ENCODE measurements around the gene PLD2. TPM values are rescaled to one million over a fixed set of nuclear protein-coding genes. Genes with fewer than 3 reads are reported as not detected.
A peak's percentile ranks its signal among the peaks of the same experiment; 100 is the strongest.

The PLD2 gene
- total RNA-seq, 1 donor from 2014 or later, result 77.3 TPM

GRCh38 chr17:4788159-4788806, 18.7 kb upstream of the PLD2 start:
- no peaks in the 10 kb centered on the region for H3K36me3 Mint-ChIP-seq
- no peaks in the 10 kb centered on the region for H3K9me3 Mint-ChIP-seq
- DNase-seq (ENCODE audit: low spot score in 2 of 2, unreplicated experiment in 2 of 2), result no peak
- TF ChIP-seq CTCF (IDR thresholded peaks at IDR 0.05; ENCODE audit: unreplicated experiment), result no peak
- no peak overlapping the region for H3K27ac Mint-ChIP-seq
- H3K4me3 Mint-ChIP-seq, result peak overlapping the region; percentile 79
- H3K27me3 Mint-ChIP-seq (ENCODE audit: low read depth), result peaks cover 20% of the 10 kb centered on the region
- H3K4me1 Mint-ChIP-seq, result peaks cover 19% of the 10 kb centered on the region

- H3K27me3 Mint-ChIP-seq (ENCODE audit: low read depth), result peaks cover 19% of the 10 kb centered on the region
Observed at GRCh38 chr17:4788807-4789700, 17.9 kb upstream of the PLD2 start, which contains the start of gene GLTPD2. GLTPD2 (plus strand) TSS chr17:4788964; CDS start chr17:4789012, 48 bp downstream.

GRCh38 chr17:4789701-4789950, 17.3 kb upstream of the PLD2 start:
- no peaks in the 10 kb centered on the region for H3K9me3 Mint-ChIP-seq
- H3K27ac Mint-ChIP-seq, result peak overlapping the region; percentile 79
- H3K36me3 Mint-ChIP-seq, result no peaks in the 10 kb centered on the region
- peak overlapping the region; percentile 79 for H3K4me3 Mint-ChIP-seq
- H3K4me1 Mint-ChIP-seq, result peaks cover 19% of the 10 kb centered on the region
- H3K27me3 Mint-ChIP-seq (ENCODE audit: low read depth), result peaks cover 19% of the 10 kb centered on the region
- no peak for TF ChIP-seq CTCF (IDR thresholded peaks at IDR 0.05; ENCODE audit: unreplicated experiment)
- no peak for DNase-seq (ENCODE audit: low spot score in 2 of 2, unreplicated experiment in 2 of 2)

More at GRCh38 chr17:4788807-4789700, 17.9 kb upstream of the PLD2 start, which contains the start of gene GLTPD2:
- no peaks in the 10 kb centered on the region for H3K9me3 Mint-ChIP-seq
- no peaks in the 10 kb centered on the region for H3K36me3 Mint-ChIP-seq
- DNase-seq (ENCODE audit: low spot score in 2 of 2, unreplicated experiment in 2 of 2), result peak in 1 of 2 experiments; percentile 59
- H3K4me3 Mint-ChIP-seq, result peak within 1 kb of the TSS; percentile 79
- peak within 1 kb of the TSS; percentile 79 for H3K27ac Mint-ChIP-seq
- no peak for TF ChIP-seq CTCF (IDR thresholded peaks at IDR 0.05; ENCODE audit: unreplicated experiment)
- H3K4me1 Mint-ChIP-seq, result peaks cover 19% of the 10 kb centered on the region

GRCh38 chr17:4789951-4790704, 16.8 kb upstream of the PLD2 start:
- peak; percentile 75 to 88 for DNase-seq (ENCODE audit: low spot score in 2 of 2, unreplicated experiment in 2 of 2)
- peak overlapping the region; percentile 83 for H3K4me3 Mint-ChIP-seq
- H3K4me1 Mint-ChIP-seq, result peaks cover 19% of the 10 kb centered on the region
- H3K36me3 Mint-ChIP-seq, result no peaks in the 10 kb centered on the region
- TF ChIP-seq CTCF (IDR thresholded peaks at IDR 0.05; ENCODE audit: unreplicated experiment), result peak; percentile 69
- peaks cover 19% of the 10 kb centered on the region for H3K27me3 Mint-ChIP-seq (ENCODE audit: low read depth)
- no peaks in the 10 kb centered on the region for H3K9me3 Mint-ChIP-seq
- peak overlapping the region; percentile 95 for H3K27ac Mint-ChIP-seq

GRCh38 chr17:4790705-4791088, 16.3 kb upstream of the PLD2 start:
- H3K4me3 Mint-ChIP-seq, result peak overlapping the region; percentile 83
- H3K4me1 Mint-ChIP-seq, result peaks cover 19% of the 10 kb centered on the region
- peaks cover 19% of the 10 kb centered on the region for H3K27me3 Mint-ChIP-seq (ENCODE audit: low read depth)
- no peaks in the 10 kb centered on the region for H3K9me3 Mint-ChIP-seq
- peak overlapping the region; percentile 95 for H3K27ac Mint-ChIP-seq
- DNase-seq (ENCODE audit: low spot score in 2 of 2, unreplicated experiment in 2 of 2), result no peak
- no peak for TF ChIP-seq CTCF (IDR thresholded peaks at IDR 0.05; ENCODE audit: unreplicated experiment)
- H3K36me3 Mint-ChIP-seq, result no peaks in the 10 kb centered on the region
